GM12878 (cell line): ENCODE data around the gene GSE1. TPM values are rescaled to one million over a fixed set of nuclear protein-coding genes. Genes with fewer than 3 reads are reported as not detected.
A peak's percentile ranks its signal among the peaks of the same experiment; 100 is the strongest.

Experiments used
- BCL3 ChIP-seq: IDR thresholded peaks from 2 replicates; pipeline ENCODE4 v1.6.1; 2011; ENCODE audit warnings: borderline replicate concordance, low read depth, mild to moderate bottlenecking, moderate library complexity, low read length; ENCODE audit not compliant: insufficient read depth, poor library complexity, severe bottlenecking
- CBFB ChIP-seq: IDR thresholded peaks from 2 replicates; pipeline ENCODE4 v1.6.1; 2016; ENCODE audit warnings: antibody characterized with exemption, low read depth
- CEBPB ChIP-seq, 2 experiments: fragments of 150-350 bp in 1 of 2; IDR thresholded peaks; 2 replicates each; pipeline ENCODE4 v1.6.1; 2012 to 2014; ENCODE audit warnings: low read depth in 2 of 2, low read length in 2 of 2, borderline replicate concordance in 1 of 2, inconsistent platforms in 1 of 2
- CHD4 ChIP-seq: fragments of 200-600 bp; sonication (generic); IDR thresholded peaks from 2 replicates; pipeline ENCODE4 v1.6.1; 2016; ENCODE audit warnings: mild to moderate bottlenecking
- ETV6 ChIP-seq, 2 experiments: fragments of 450-650 bp in 1 of 2; IDR thresholded peaks in 1 of 2; conservative IDR thresholded peaks in 1 of 2; 2 replicates each; pipeline ENCODE4 v1.6.1; 2014; ENCODE audit warnings: antibody characterized with exemption in 1 of 2, borderline replicate concordance in 1 of 2, low read depth in 1 of 2, mild to moderate bottlenecking in 1 of 2, moderate library complexity in 1 of 2
- IKZF2 ChIP-seq, 2 experiments: fragments of 450-650 bp; IDR thresholded peaks; 2 replicates each; pipeline ENCODE4 v1.6.1; 2017; ENCODE audit warnings: mild to moderate bottlenecking in 2 of 2, moderate library complexity in 2 of 2
- NBN ChIP-seq: fragments of 450-650 bp; IDR thresholded peaks from 2 replicates; pipeline ENCODE4 v1.6.1; 2016
- NFIC ChIP-seq: IDR thresholded peaks from 2 replicates; pipeline ENCODE4 v1.6.1; 2012; ENCODE audit warnings: low read depth, mild to moderate bottlenecking, inconsistent platforms, low read length, moderate library complexity
- NFXL1 ChIP-seq: fragments of 450-650 bp; IDR thresholded peaks from 2 replicates; pipeline ENCODE4 v1.6.1; 2017; ENCODE audit warnings: antibody characterized with exemption, mild to moderate bottlenecking, borderline replicate concordance
- RUNX3 ChIP-seq: IDR thresholded peaks from 2 replicates; pipeline ENCODE4 v1.6.1; 2012; ENCODE audit warnings: low read length, inconsistent platforms
- TCF12 ChIP-seq: IDR thresholded peaks from 2 replicates; pipeline ENCODE4 v1.6.1; 2011; ENCODE audit warnings: low read depth, mild to moderate bottlenecking, low read length
- YY1 ChIP-seq: IDR thresholded peaks from 2 replicates; pipeline ENCODE4 v1.6.1; 2011; ENCODE audit warnings: low read depth, mild to moderate bottlenecking, low read length
- ZNF217 ChIP-seq: fragments of 450-650 bp; IDR thresholded peaks from 2 replicates; pipeline ENCODE4 v1.6.1; 2017; ENCODE audit warnings: antibody characterized with exemption, mild to moderate bottlenecking
- ZZZ3 ChIP-seq: IDR thresholded peaks from 2 replicates; pipeline ENCODE4 v1.6.1; 2011; ENCODE audit warnings: low read depth; ENCODE audit not compliant: control insufficient read depth, insufficient read length
- polyA plus RNA-seq, 11 experiments: library from polyadenylated mRNA; depleted of rRNA in 4 of 11; unstranded in 6 of 11; stranded (reverse) in 5 of 11; fragments of >200 nt; fragmentation: Nextera tagmentation in 4 of 11; fragmentation: Illumina TruSeq in 1 of 11; extraction: Ambion mirVana in 4 of 11; extraction: Trizol in 1 of 11; gene quantifications; 1 replicate in 1 of 11; 2 replicates in 10 of 11; pipeline versions ENCODE4 v1.2.1 to v1.2.3, GENCODE V29; 2011 to 2016; ENCODE audit warnings: inconsistent platforms in 2 of 11, missing spikeins in 2 of 11, low read depth in 1 of 11
- total RNA-seq, 4 experiments: library from RNA; depleted of rRNA in 3 of 4; stranded (reverse); fragments of >200 nt in 3 of 4; fragmentation: Illumina TruSeq in 1 of 4; extraction: Trizol in 1 of 4; gene quantifications; 2 replicates each; pipeline versions ENCODE4 v1.2.1 to v1.2.3, GENCODE V29; 2013 to 2021

Gene GSE1
- total and polyA plus RNA-seq, 10 of the 15 experiments (the other 5 are each of a cell fraction or from before 2014, with no cell fraction given), result 4.6 to 58.7 (median 18.2) TPM

- no peak for TF ChIP-seq ETV6 (conservative IDR thresholded peaks at IDR 0.05 in 1 of 2, IDR thresholded peaks at IDR 0.05 in 1 of 2; ENCODE audit: borderline replicate concordance in 1 of 2, low read depth in 1 of 2)
- no peak for TF ChIP-seq IKZF2 (IDR thresholded peaks at IDR 0.05)
- TF ChIP-seq NFXL1, result no peak
- no peak for TF ChIP-seq ZZZ3
- TF ChIP-seq CBFB, result no peak
- TF ChIP-seq YY1, result no peak
- TF ChIP-seq CEBPB (IDR thresholded peaks at IDR 0.05; ENCODE audit: borderline replicate concordance in 1 of 2, low read depth in 2 of 2, low read length in 2 of 2), result no peak
- TF ChIP-seq NBN, result no peak
- TF ChIP-seq CHD4, result no peak
- TF ChIP-seq BCL3, result peak; percentile 82
- no peak for TF ChIP-seq TCF12
- no peak for TF ChIP-seq ZNF217
- TF ChIP-seq NFIC, result peak; percentile 43
- TF ChIP-seq RUNX3, result no peak
Measured at GRCh38 chr16:85589688-85590505, 23.2 kb upstream of the GSE1 start (continued).
